Right lung (tissue), 5 donors: ENCODE results near the gene SLC25A33. TPM values are rescaled to one million over a fixed set of nuclear protein-coding genes. Genes with fewer than 3 reads are reported as not detected.
"Not testable (repeated sequence)": the region's sequence is repeated elsewhere in the genome, so short reads cannot be mapped to it uniquely, and the experiment has no call there.

Source experiments
- DNase-seq, 2 donors: peaks; one replicate each; pipeline ENCODE4 v3.0.0-alpha.2; 2013
- polyA plus RNA-seq, 5 donors: library from polyadenylated mRNA; unstranded; fragments of 120-200 nt; gene quantifications; one replicate each; pipeline versions ENCODE4 v1.2.1 to v1.2.3, GENCODE V29; 2013; ENCODE audit warnings: inconsistent platforms in 1 of 5, low replicate concordance in 1 of 5; ENCODE audit not compliant: insufficient read length in 5 of 5, insufficient read depth in 1 of 5

Gene SLC25A33
- polyA plus RNA-seq, 5 donors: 1.9 to 2.9 (median 2.3) TPM

DNA sequence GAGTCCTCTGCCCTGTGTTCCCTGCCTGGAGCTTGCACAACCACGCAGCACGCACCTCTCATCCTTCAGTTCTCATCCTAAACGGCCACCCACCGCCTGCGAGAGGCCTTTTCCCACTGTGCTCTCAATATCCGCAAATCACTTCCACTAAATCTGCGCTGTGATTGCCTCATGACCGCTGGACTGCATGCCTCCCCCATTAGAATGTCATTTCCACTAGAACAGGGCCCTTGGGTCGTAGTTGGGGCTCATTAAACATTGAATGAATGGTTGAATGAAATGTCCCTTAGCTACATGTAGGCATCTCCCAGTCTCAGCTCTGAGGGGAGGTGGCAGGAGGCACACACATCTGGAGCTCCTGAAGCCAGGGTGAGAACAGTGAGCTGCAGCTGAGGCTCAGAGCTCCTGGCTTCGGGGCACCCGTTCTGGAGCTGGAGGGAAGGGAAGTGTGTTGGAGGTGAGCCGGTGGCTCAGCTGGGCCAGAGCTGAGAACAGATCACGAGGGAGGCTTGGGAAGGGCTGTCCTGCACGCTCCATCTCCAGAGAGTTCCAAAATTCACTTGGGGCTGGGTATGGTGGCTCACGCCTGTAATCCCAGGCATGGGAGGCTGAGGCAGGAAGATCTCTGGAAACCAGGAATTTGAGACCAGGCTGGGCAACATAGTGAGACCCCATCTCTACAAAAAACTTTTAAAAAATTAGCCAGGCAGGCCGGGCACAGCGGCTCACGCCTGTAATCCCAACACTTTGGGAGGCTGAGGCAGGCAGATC is 79.8 kb downstream of the SLC25A33 start:
- no peak for DNase-seq

DNA sequence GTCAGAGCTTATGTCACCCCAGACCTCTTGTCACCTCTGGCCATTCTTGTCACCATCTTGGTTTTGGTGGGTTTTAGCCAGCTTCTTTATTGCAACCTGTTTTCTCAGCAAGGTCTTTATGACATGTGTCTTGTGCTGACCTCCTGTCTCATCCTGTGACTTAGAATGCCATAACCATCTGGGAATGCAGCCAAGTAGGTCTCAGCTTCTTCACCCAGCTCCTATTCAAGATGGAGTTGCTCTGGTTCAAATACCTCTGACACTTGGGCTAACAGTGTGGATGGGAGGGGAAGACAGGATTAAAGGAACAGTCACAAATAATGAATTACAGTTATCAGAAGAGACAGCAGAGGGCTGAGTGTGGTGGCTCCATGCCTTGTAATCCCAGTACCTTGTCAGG is 81.8 kb downstream of the SLC25A33 start:
- DNase-seq: no peak

DNA sequence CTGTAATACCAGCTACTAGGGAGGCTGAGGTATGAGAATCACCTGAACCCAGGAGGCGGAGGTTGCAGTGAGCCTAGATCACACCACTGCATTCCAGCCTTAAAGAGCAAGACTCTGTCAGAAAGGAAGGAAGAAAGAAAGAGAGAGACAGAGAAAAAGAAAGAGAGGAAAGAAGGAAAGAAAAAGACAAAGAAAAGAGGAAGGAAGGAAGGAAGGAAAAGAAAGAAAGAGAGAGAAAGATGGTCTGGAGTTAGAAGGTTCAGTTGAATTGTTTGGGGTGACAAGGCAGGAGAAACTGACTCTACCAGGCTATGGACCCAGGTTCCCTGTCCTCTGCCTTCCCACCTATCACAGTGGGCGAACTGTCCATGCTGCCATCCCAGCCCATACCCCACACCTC is 84.8 kb downstream of the SLC25A33 start:
- no peak for DNase-seq

- not testable (repeated sequence) for DNase-seq
Measured at GRCh38 chr1:9625030-9625429, 85.8 kb downstream of the SLC25A33 start.

- no peak for DNase-seq
Measured at GRCh38 chr1:9626201-9626608, 86.9 kb downstream of the SLC25A33 start.

GRCh38 chr1:9628541-9629444 is 89.5 kb downstream of the SLC25A33 start:
- no peak for DNase-seq

- DNase-seq: no peak
Measured at GRCh38 chr1:9629445-9630201, 90.4 kb downstream of the SLC25A33 start.

- DNase-seq: no peak
Measured at GRCh38 chr1:9630331-9631111, 91.3 kb downstream of the SLC25A33 start.

GRCh38 chr1:9631613-9632012 is 92.3 kb downstream of the SLC25A33 start:
- DNase-seq: no peak

GRCh38 chr1:9633493-9633892 is 94.2 kb downstream of the SLC25A33 start:
- no peak for DNase-seq

DNA sequence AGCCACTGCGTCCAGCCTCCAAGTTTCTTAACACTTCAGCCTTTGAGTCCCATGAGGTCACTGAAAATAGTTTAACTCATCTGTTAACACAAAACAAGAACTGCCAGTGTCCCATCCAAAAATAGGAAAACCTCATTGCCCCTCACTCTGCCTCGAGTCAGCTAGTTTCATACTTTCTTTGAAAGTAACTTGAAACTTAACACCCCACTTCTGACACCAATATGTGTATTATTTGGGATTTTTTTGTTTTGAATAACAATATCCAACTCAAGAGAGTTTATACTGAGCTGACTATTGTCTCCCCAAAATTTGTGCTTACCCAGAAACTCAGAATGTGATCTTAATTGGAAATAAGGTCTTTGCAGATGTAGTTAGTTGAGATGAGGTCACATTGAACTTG is 95.3 kb downstream of the SLC25A33 start:
- DNase-seq: no peak

Other genes starting within 250 kb of the SLC25A33 start
- gene SPSB1, start 246.6 kb upstream of the SLC25A33 start, polyA plus RNA-seq: 1 to 10 TPM; 6.3 to 8.8 (median 7.9) TPM
- 10 to 100 TPM; 10.1 to 21.3 (median 16.6) TPM for gene TMEM201, start 49.4 kb downstream of the SLC25A33 start, polyA plus RNA-seq
- gene PIK3CD, start 112.3 kb downstream of the SLC25A33 start, polyA plus RNA-seq: 1 to 10 TPM; 4.8 to 6.1 (median 5.7) TPM